Raji (cell line): ENCODE data around the gene SLC9A9.

Experiments
- POLR2A ChIP-seq: IDR thresholded peaks from 2 replicates; pipeline ENCODE4 v1.6.1; 2011; ENCODE audit warnings: low read depth, low read length, control low read depth; ENCODE audit not compliant: insufficient read depth

SLC9A9 gene

GRCh38 chr3:143699424-143699823 is 148.8 kb downstream of the SLC9A9 start:
- no peak for TF ChIP-seq POLR2A

GRCh38 chr3:143698682-143699303 is 149.5 kb downstream of the SLC9A9 start:
- no peak for TF ChIP-seq POLR2A

- no peak for TF ChIP-seq POLR2A
Measured at GRCh38 chr3:143697975-143698374, 150.3 kb downstream of the SLC9A9 start.

GRCh38 chr3:143693506-143693905 is 154.8 kb downstream of the SLC9A9 start:
- no peak for TF ChIP-seq POLR2A

- TF ChIP-seq POLR2A, result no peak
Measured at GRCh38 chr3:143686638-143687197, 161.6 kb downstream of the SLC9A9 start.

GRCh38 chr3:143685491-143685890 is 162.8 kb downstream of the SLC9A9 start:
- no peak for TF ChIP-seq POLR2A

- no peak for TF ChIP-seq POLR2A
Measured at GRCh38 chr3:143677430-143677829, 170.8 kb downstream of the SLC9A9 start.

- TF ChIP-seq POLR2A, result no peak
Measured at GRCh38 chr3:143676747-143677146, 171.5 kb downstream of the SLC9A9 start.

GRCh38 chr3:143676021-143676420 is 172.2 kb downstream of the SLC9A9 start:
- no peak for TF ChIP-seq POLR2A

GRCh38 chr3:143674100-143674968 is 173.9 kb downstream of the SLC9A9 start:
- no peak for TF ChIP-seq POLR2A

GRCh38 chr3:143672396-143673165 is 175.7 kb downstream of the SLC9A9 start:
- no peak for TF ChIP-seq POLR2A

- TF ChIP-seq POLR2A, result no peak
Measured at GRCh38 chr3:143671626-143672025, 176.6 kb downstream of the SLC9A9 start.

GRCh38 chr3:143668924-143669790 is 179.1 kb downstream of the SLC9A9 start:
- TF ChIP-seq POLR2A, result no peak

- no peak for TF ChIP-seq POLR2A
Measured at GRCh38 chr3:143668385-143668784, 179.9 kb downstream of the SLC9A9 start.
